Osteocyte (in vitro differentiated cells): ENCODE results near the gene UBR1. TPM values are rescaled to one million over a fixed set of nuclear protein-coding genes. Genes with fewer than 3 reads are reported as not detected.

Experiments
- DNase-seq: peaks from one replicate; pipeline ENCODE4 v3.0.0; 2021; ENCODE audit warnings: mixed read lengths; ENCODE audit not compliant: unreplicated experiment; ENCODE audit errors: extremely low spot score
- H3K27ac Mint-ChIP-seq: one replicate; pipeline ENCODE4 v1.8.0; 2021; ENCODE audit warnings: mild to moderate bottlenecking, mixed read lengths; ENCODE audit not compliant: unreplicated experiment
- H3K27me3 Mint-ChIP-seq: one replicate; pipeline ENCODE4 v1.8.0; 2021; ENCODE audit warnings: mixed read lengths; ENCODE audit not compliant: unreplicated experiment
- H3K36me3 Mint-ChIP-seq: one replicate; pipeline ENCODE4 v1.8.0; 2021; ENCODE audit warnings: mixed read lengths; ENCODE audit not compliant: unreplicated experiment
- H3K4me1 Mint-ChIP-seq: one replicate; pipeline ENCODE4 v1.8.0; 2021; ENCODE audit warnings: mixed read lengths; ENCODE audit not compliant: unreplicated experiment
- H3K4me3 Mint-ChIP-seq: one replicate; pipeline ENCODE4 v1.8.0; 2021; ENCODE audit warnings: mild to moderate bottlenecking, moderate library complexity, mixed read lengths; ENCODE audit not compliant: unreplicated experiment
- H3K9me3 Mint-ChIP-seq: one replicate; pipeline ENCODE4 v1.8.0; 2021; ENCODE audit warnings: mixed read lengths; ENCODE audit not compliant: unreplicated experiment
- total RNA-seq: library from RNA; stranded (reverse); gene quantifications from 2 replicates; pipeline ENCODE4 v1.2.1, GENCODE V29; 2021
- TF ChIP-seq, protein P1 (sequence below): fragments of 200-600 bp; sonication (generic); IDR thresholded peaks from 2 replicates; pipeline ENCODE4 v1.5.0; 2021; ENCODE audit warnings: antibody characterized with exemption, mild to moderate bottlenecking, moderate library complexity

UBR1 gene
- total RNA-seq, 1 donor from 2014 or later = 31.4 TPM

GRCh38 chr15:43095243-43095642 lies 10.6 kb downstream of the UBR1 start:
- peaks cover 31% of the 10 kb centered on the region for H3K4me1 Mint-ChIP-seq
- peaks cover 36% of the 10 kb centered on the region for H3K36me3 Mint-ChIP-seq
- no peak overlapping the region for H3K4me3 Mint-ChIP-seq
- H3K27ac Mint-ChIP-seq = no peak overlapping the region
- no peaks in the 10 kb centered on the region for H3K9me3 Mint-ChIP-seq
- TF ChIP-seq, protein P1, sequence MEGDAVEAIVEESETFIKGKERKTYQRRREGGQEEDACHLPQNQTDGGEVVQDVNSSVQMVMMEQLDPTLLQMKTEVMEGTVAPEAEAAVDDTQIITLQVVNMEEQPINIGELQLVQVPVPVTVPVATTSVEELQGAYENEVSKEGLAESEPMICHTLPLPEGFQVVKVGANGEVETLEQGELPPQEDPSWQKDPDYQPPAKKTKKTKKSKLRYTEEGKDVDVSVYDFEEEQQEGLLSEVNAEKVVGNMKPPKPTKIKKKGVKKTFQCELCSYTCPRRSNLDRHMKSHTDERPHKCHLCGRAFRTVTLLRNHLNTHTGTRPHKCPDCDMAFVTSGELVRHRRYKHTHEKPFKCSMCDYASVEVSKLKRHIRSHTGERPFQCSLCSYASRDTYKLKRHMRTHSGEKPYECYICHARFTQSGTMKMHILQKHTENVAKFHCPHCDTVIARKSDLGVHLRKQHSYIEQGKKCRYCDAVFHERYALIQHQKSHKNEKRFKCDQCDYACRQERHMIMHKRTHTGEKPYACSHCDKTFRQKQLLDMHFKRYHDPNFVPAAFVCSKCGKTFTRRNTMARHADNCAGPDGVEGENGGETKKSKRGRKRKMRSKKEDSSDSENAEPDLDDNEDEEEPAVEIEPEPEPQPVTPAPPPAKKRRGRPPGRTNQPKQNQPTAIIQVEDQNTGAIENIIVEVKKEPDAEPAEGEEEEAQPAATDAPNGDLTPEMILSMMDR = no peak
- H3K27me3 Mint-ChIP-seq = no peaks in the 10 kb centered on the region
- DNase-seq = no peak

- Mint-ChIP-seq H3K4me1 (peaks cover 31% of the 10 kb centered on the region), H3K4me3 (no peak overlapping the region), H3K36me3 (peaks cover 32% of the 10 kb centered on the region), H3K9me3 (no peaks in the 10 kb centered on the region), H3K27me3 (no peaks in the 10 kb centered on the region), H3K27ac (peak overlapping the region; percentile 3)
- DNase-seq = no peak
- TF ChIP-seq, protein P1 = no peak
Measured at GRCh38 chr15:43094416-43095030, 11.3 kb downstream of the UBR1 start.

GRCh38 chr15:43093026-43093425 lies 12.8 kb downstream of the UBR1 start:
- Mint-ChIP-seq H3K36me3 (peaks cover 30% of the 10 kb centered on the region), H3K4me3 (no peak overlapping the region), H3K27ac (peak overlapping the region; percentile 75), H3K4me1 (peaks cover 32% of the 10 kb centered on the region), H3K27me3 (no peaks in the 10 kb centered on the region), H3K9me3 (no peaks in the 10 kb centered on the region)
- TF ChIP-seq, protein P1 = no peak
- DNase-seq = no peak

GRCh38 chr15:43091859-43092258 lies 14.0 kb downstream of the UBR1 start:
- DNase-seq = no peak
- TF ChIP-seq, protein P1 = no peak
- Mint-ChIP-seq H3K4me1 (peaks cover 33% of the 10 kb centered on the region), H3K27ac (no peak overlapping the region), H3K4me3 (no peak overlapping the region), H3K36me3 (peaks cover 21% of the 10 kb centered on the region), H3K9me3 (no peaks in the 10 kb centered on the region), H3K27me3 (no peaks in the 10 kb centered on the region)

DNA sequence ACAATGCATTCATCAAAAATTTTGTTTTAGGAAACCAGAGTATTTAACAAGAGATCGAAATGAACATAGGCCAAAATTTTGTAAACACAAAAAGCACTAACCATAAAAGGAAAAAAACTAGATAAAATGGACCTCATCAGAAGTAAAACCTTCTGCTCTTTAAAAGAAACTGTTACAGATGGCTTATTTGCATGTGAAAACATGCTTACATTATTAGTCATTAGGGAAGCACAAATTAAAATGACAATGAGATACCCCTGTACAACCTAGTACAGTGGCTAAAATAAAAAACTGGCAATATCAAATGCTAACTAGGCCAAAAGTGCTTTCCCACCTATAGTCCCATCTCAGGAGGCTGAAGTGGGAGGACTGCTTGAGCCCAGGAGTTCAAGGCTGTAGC lies 19.3 kb downstream of the UBR1 start:
- H3K4me3 Mint-ChIP-seq = no peak overlapping the region
- no peak for DNase-seq
- no peaks in the 10 kb centered on the region for H3K9me3 Mint-ChIP-seq
- H3K27me3 Mint-ChIP-seq = no peaks in the 10 kb centered on the region
- peak overlapping the region; percentile 40 for H3K27ac Mint-ChIP-seq
- H3K36me3 Mint-ChIP-seq = peaks cover 27% of the 10 kb centered on the region
- TF ChIP-seq, protein P1 = no peak
- peaks cover 15% of the 10 kb centered on the region for H3K4me1 Mint-ChIP-seq
